Epidermal melanocyte (primary cell): ENCODE results near the gene SH3PXD2B.
A peak's percentile ranks its signal among the peaks of the same experiment; 100 is the strongest.
"Not testable (repeated sequence)": the region's sequence is repeated elsewhere in the genome, so short reads cannot be mapped to it uniquely, and the experiment has no call there.

Experiments used
- DNase-seq: peaks from one replicate; pipeline ENCODE4 v3.0.0; 2011; ENCODE audit warnings: low spot score; ENCODE audit not compliant: insufficient read length

The SH3PXD2B gene

DNA sequence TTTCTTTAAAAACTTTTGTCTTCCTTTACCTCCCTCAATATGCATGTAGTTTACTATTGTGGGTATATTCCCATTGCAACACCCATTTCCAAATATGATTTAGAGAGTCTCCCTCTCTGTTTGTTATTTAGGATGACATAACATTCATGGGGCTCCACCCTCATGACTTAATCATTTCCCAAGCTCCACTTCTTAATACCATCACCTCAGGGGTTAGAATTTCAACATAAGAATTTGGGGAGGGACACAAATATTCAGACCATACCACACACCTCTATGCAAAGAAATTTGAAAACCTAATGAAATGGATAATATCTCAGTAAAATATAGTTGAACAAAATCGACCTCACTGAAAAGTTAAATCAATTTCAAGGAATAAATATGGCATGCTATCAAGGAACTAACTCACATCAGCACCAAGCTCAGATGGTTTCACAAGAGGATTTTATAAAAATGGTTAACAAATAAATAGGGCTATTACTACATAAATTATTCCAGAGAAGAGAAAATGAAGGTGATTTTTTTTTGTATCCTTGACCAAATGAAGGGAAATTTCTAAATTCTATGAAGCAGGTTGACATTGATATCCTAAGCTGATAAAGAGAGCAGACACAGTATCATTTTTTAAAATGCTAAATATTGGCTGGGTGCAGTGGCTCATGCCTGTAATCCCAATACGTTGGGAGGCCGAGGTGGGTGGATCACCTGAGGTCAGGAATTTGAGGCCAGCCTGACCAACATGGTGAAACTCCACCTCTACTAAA, 150.6 kb downstream of the SH3PXD2B start:
- no peak for DNase-seq

DNA sequence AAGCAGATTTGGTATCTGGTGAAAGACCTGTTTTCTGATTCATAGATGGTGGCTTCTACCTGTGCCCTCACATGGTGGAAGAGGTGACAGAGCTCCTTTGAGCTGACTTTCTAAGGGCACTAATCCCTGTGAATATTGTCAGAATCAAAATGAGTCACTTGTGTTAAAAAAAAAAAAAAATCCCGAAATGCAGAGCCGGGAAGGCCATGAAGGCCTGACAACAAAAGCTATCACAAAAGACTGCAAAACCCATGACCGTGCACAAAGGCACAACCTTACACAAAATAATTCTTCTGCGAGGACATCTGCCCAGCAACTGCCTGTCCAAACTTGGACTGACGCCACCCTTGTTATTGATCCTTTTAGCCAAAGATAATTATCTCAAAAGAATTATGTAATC, 151.2 kb downstream of the SH3PXD2B start:
- DNase-seq = no peak

DNA sequence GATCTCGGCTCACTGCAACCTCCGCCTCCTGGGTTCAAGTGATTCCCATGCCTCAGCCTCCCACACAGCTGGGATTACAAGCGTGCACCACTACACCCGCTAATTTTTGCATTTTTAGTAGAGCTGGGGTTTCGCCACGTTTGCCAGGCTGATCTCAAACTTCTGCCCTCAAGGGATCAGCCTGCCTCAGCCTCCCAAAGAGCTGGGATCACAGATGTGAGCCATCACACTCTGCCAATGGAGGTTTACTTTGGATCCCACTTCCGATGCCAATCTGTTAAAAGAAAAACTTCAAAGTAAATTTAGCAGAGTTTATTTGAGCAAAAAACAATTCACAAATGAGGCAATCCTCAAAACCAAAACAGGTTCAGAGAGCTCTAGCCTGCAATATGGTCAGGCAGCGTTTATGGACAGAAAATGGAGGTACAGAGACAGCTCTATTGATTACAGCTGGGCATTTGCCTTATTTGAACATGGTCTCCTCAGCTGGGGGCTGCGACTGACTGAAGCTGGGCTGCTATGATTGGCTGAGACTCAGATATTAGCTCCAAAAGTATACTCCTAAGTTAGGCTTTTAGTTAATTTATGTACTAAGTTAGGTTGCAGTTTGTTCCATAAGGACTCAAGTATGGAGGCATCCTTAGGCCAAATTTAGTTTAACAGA, 152.1 kb downstream of the SH3PXD2B start:
- no peak for DNase-seq

- no peak for DNase-seq
Observed at GRCh38 chr5:172299916-172300439, 154.3 kb downstream of the SH3PXD2B start.

DNA sequence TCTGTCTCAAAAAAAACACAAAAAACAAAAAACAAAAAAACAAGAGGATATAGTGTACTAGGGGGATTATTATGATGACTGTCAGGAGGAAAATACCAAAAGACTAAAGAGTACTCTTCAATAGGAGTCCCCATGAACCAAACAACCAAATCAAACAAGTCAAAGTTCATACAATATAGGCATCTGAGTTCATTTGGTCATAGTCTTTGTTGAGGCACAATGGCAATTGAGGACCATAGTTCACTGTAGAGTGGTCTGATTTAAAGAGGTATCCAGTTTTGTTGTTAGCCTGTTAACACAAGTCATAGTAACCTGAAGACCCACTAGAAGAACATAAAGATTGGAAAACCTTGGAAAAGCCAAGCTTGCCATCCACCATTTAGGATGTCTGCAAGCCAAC, 159.5 kb downstream of the SH3PXD2B start:
- no peak for DNase-seq

- DNase-seq = no peak
Observed at GRCh38 chr5:172293745-172294342, 160.5 kb downstream of the SH3PXD2B start.

GRCh38 chr5:172293054-172293744, 161.1 kb downstream of the SH3PXD2B start:
- peak; percentile 50 for DNase-seq

DNA sequence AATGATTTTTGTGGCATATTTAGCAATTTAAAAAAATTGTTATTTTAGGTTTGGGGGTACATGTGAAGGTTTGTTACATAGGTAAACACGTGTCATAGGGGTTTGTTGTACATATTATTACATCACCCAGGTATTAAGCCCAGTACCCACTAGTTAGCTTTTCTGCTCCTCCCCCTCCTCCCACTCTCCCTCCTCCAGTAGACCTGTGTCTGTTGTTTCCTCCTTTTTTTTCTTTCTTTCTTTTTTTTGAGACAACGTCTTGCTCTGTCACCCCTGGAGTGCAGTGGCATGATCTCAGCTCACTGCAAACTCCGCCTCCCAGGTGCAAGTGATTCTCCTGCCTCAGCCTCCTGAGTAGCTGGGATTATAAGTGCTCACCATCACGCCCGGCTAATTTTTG, 162.5 kb downstream of the SH3PXD2B start:
- not testable (repeated sequence) for DNase-seq

DNA sequence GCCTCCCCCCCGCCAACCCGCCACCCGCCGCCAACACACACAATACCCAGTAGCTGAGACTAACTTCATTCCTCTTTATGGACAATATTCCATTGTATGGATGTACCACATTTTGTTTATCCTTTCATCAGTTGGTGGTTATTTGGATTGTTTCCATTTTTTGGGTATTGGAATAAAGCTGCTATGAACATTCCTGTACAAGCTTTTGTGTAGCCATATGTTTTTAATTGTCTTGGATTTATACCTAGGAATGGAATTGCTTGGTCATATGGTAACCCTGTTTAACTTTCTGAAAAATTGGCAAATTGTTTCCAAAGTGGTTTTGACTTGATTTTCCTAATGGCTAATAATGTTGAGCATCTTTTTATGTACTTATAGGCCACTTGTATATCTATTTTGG, 165.9 kb downstream of the SH3PXD2B start:
- no peak for DNase-seq

DNA sequence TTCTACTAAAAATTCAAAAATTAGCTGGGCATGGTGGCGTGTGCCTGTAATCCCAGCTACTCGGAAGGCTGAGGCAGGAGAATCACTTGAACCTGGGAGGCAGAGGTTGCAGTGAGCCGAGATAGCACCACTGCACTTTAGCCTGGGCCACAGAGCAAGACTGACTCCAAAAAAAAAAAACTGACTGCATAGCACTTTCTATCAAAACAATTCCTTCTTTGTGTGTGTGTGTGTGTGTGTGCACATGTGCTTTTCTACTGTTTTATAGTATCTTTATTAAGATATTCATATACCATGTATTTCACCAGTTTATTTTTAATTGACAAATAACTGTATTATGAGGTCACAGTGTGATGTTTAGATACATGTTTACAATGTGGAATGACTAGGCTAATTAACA, 167.2 kb downstream of the SH3PXD2B start:
- not testable (repeated sequence) for DNase-seq

GRCh38 chr5:172285226-172286143, 168.8 kb downstream of the SH3PXD2B start:
- DNase-seq = no peak

- no peak for DNase-seq
Observed at GRCh38 chr5:172284611-172284980, 169.7 kb downstream of the SH3PXD2B start.

- DNase-seq = peak; percentile 88
Observed at GRCh38 chr5:172283862-172284610, 170.3 kb downstream of the SH3PXD2B start.

GRCh38 chr5:172283020-172283861, 171.1 kb downstream of the SH3PXD2B start, which contains the start of gene UBTD2:
TSS of gene UBTD2 (minus strand) at chr5:172283764. CDS start at chr5:172283665, 99 bp downstream.
- peak; percentile 89 for DNase-seq

DNA sequence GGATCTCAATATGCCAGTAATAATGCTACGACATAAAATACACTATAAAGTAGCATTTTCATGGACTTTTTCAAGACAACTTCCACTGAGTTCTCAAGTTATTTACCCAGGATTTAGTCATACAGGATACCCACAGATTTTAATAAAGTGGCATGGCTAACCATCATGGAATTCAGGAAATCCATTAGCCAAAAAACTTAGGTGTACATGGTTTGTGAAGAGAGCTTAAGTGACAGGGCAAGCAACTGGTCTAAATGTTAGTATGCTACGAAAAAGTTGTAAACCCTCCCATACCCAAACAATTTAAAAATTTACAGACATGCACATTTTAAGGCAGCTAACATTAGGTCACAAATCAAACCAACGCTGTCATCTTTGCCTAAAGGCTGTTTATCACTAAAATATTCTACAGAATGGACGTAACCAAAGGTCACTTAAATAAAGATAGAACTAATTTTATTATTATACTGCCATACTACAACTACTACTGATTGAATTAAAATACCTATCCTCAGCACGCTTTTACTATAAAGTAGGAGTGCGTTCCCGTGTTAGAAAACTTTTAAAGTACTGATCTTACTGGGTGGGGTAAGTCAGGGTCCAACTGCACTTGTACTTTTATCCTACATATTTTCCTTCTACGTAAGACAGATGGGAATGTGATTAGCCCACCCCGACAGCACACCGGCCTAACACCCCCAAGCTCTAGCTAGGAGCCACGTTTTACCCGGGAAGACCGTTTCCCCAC, 171.9 kb downstream of the SH3PXD2B start:
- no peak for DNase-seq

- no peak for DNase-seq
Observed at GRCh38 chr5:172281346-172281745, 173.0 kb downstream of the SH3PXD2B start.

- DNase-seq = no peak
Observed at GRCh38 chr5:172280929-172281328, 173.4 kb downstream of the SH3PXD2B start.

DNA sequence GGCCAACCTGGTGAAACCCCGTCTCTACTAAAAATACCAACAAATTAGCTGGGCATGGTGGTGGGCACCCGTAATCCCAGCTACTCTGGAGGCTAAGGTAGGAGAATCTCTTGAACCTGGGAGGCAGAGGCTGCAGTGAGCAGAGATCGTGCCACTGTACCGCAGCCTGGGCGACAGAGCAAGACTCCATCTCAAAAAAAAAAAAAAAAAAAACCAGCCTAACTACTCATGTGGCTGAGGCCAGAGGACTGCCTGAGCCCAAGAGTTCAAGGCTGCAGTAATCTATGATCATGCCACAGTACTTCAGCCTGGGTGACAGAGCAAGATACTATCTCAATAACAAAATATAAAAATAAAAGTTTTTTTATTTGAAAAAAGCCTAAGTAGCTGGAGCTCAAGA, 174.0 kb downstream of the SH3PXD2B start:
- DNase-seq = no peak
